Rectal smooth muscle tissue (tissue), 1 donor: ENCODE measurements around the gene MIOX.
A peak's percentile ranks its signal among the peaks of the same experiment; 100 is the strongest.

Experiments used
- H3K27ac ChIP-seq: one replicate; pipeline ENCODE4 v1.7.0; 2013; ENCODE audit warnings: low read depth, low read length, inconsistent platforms
- H3K27me3 ChIP-seq: one replicate; pipeline ENCODE4 v1.7.0; 2013; ENCODE audit warnings: low read length; ENCODE audit not compliant: control insufficient read depth, insufficient read depth
- H3K36me3 ChIP-seq: one replicate; pipeline ENCODE4 v1.7.0; 2013; ENCODE audit warnings: low read length; ENCODE audit not compliant: control insufficient read depth, insufficient read depth
- H3K4me1 ChIP-seq: one replicate; pipeline ENCODE4 v1.7.0; 2013; ENCODE audit warnings: low read length; ENCODE audit not compliant: control insufficient read depth, insufficient read depth
- H3K4me3 ChIP-seq: one replicate; pipeline ENCODE4 v1.7.0; 2013; ENCODE audit warnings: low read length
- H3K9ac ChIP-seq: one replicate; pipeline ENCODE4 v1.7.0; 2013; ENCODE audit warnings: low read length

Gene MIOX

GRCh38 chr22:50481440-50482106 is 5.1 kb upstream of the MIOX start, which contains the start of gene ADM2:
Gene ADM2 (plus strand): TSS chr22:50481543. CDS start chr22:50481848, 305 bp downstream.
- Histone ChIP-seq H3K27ac (no peak within 1 kb of the TSS), H3K9ac (no peak within 1 kb of the TSS), H3K4me3 (peak within 1 kb of the TSS; percentile 44), H3K4me1 (no peaks in the 10 kb centered on the region), H3K36me3 (no peaks in the 10 kb centered on the region), H3K27me3 (peaks cover 13% of the 10 kb centered on the region)

GRCh38 chr22:50482107-50483074 is 4.3 kb upstream of the MIOX start:
- H3K27ac ChIP-seq = no peak overlapping the region
- peaks cover 13% of the 10 kb centered on the region for H3K27me3 ChIP-seq
- H3K9ac ChIP-seq = no peak overlapping the region
- no peaks in the 10 kb centered on the region for H3K36me3 ChIP-seq
- H3K4me1 ChIP-seq = no peaks in the 10 kb centered on the region
- peak overlapping the region; percentile 41 for H3K4me3 ChIP-seq

- Histone ChIP-seq H3K36me3 (no peaks in the 10 kb centered on the region), H3K4me1 (no peaks in the 10 kb centered on the region), H3K27ac (no peak overlapping the region), H3K4me3 (no peak overlapping the region), H3K27me3 (peaks cover 17% of the 10 kb centered on the region), H3K9ac (no peak overlapping the region)
Observed at GRCh38 chr22:50483106-50483505, 3.6 kb upstream of the MIOX start.

GRCh38 chr22:50483556-50483955 is 3.1 kb upstream of the MIOX start:
- Histone ChIP-seq H3K4me1 (no peaks in the 10 kb centered on the region), H3K4me3 (no peak overlapping the region), H3K9ac (no peak overlapping the region), H3K27ac (no peak overlapping the region), H3K36me3 (no peaks in the 10 kb centered on the region), H3K27me3 (peaks cover 17% of the 10 kb centered on the region)

GRCh38 chr22:50483977-50484853 is 2.4 kb upstream of the MIOX start:
- no peak overlapping the region for H3K27ac ChIP-seq
- no peak overlapping the region for H3K4me3 ChIP-seq
- H3K27me3 ChIP-seq = peaks cover 17% of the 10 kb centered on the region

GRCh38 chr22:50485221-50486131 is 1.2 kb upstream of the MIOX start:
- Histone ChIP-seq H3K36me3 (no peaks in the 10 kb centered on the region), H3K9ac (no peak overlapping the region), H3K27me3 (peaks cover 11% of the 10 kb centered on the region), H3K4me3 (no peak overlapping the region), H3K4me1 (no peaks in the 10 kb centered on the region), H3K27ac (no peak overlapping the region)

More at GRCh38 chr22:50483977-50484853, 2.4 kb upstream of the MIOX start:
- H3K9ac ChIP-seq = no peak overlapping the region
- no peaks in the 10 kb centered on the region for H3K4me1 ChIP-seq
- no peaks in the 10 kb centered on the region for H3K36me3 ChIP-seq

GRCh38 chr22:50487290-50488005 is 789 bp downstream of the MIOX start:
- Histone ChIP-seq H3K36me3 (no peaks in the 10 kb centered on the region), H3K9ac (no peak overlapping the region), H3K4me3 (no peak overlapping the region), H3K27ac (no peak overlapping the region), H3K27me3 (peaks cover 11% of the 10 kb centered on the region), H3K4me1 (no peaks in the 10 kb centered on the region)

- no peak overlapping the region for H3K4me3 ChIP-seq
- no peak overlapping the region for H3K27ac ChIP-seq
- peaks cover 6% of the 10 kb centered on the region for H3K27me3 ChIP-seq
- no peak overlapping the region for H3K9ac ChIP-seq
- H3K36me3 ChIP-seq = no peaks in the 10 kb centered on the region
- H3K4me1 ChIP-seq = no peaks in the 10 kb centered on the region
Observed at GRCh38 chr22:50488006-50488677, 1.5 kb downstream of the MIOX start.

- no peaks in the 10 kb centered on the region for H3K4me1 ChIP-seq
- peaks cover 4% of the 10 kb centered on the region for H3K27me3 ChIP-seq
- H3K36me3 ChIP-seq = no peaks in the 10 kb centered on the region
- no peak overlapping the region for H3K27ac ChIP-seq
- no peak overlapping the region for H3K4me3 ChIP-seq
- H3K9ac ChIP-seq = no peak overlapping the region
Observed at GRCh38 chr22:50488886-50489285, 2.2 kb downstream of the MIOX start.

GRCh38 chr22:50489363-50490243 is 2.9 kb downstream of the MIOX start:
- no peaks in the 10 kb centered on the region for H3K4me1 ChIP-seq

More at GRCh38 chr22:50489363-50490243, 2.9 kb downstream of the MIOX start:
- H3K27ac ChIP-seq = no peak overlapping the region
- no peaks in the 10 kb centered on the region for H3K36me3 ChIP-seq
- H3K9ac ChIP-seq = no peak overlapping the region
- H3K27me3 ChIP-seq = peaks cover 4% of the 10 kb centered on the region
- H3K4me3 ChIP-seq = no peak overlapping the region
